HepG2 (cell line): Measurements from ENCODE around the gene JAG1. TPM values are rescaled to one million over a fixed set of nuclear protein-coding genes. Genes with fewer than 3 reads are reported as not detected.

Experiments used
- ATAC-seq: fragments of 200-7000 bp; cut with Tn5 transposase; 3 replicates; pipeline ENCODE4 v1.9.1; 2020; ENCODE audit warnings: mild to moderate bottlenecking, moderate library complexity
- BruUV-seq: library from RNA; stranded (reverse); fragments of 400-500 nt; replicated peaks from 2 replicates; lab custom pipeline; 2021; lab: Mats Ljungman, UMichigan
- CTCF ChIA-PET: fragments of 300-600 bp; formaldehyde crosslinking; extraction: SDS; loops from one replicate; lab custom pipeline; 2021; ENCODE audit warnings: low total read pairs, inconsistent platforms, low intra/inter-chr PET ratio; lab: Yijun Ruan, JAX
- POLR2A ChIA-PET: fragments of 350-600 bp; sonication (Branson Sonifier 250); formaldehyde crosslinking; loops from one replicate; lab custom pipeline; 2020; ENCODE audit warnings: antibody characterized with exemption, inconsistent platforms; lab: Yijun Ruan, JAX
- DNase-seq: peaks from one replicate; pipeline ENCODE4 v3.0.0-alpha.2; 2015; ENCODE audit warnings: low spot score
- FAIRE-seq: peaks from 3 replicates; lab custom pipeline; 2011; peaks lifted over from hg19 to GRCh38; lab: Jason Lieb, UNC
- H2AFZ ChIP-seq: one replicate; pipeline ENCODE4 v1.6.1; 2011; ENCODE audit warnings: low read length, inconsistent platforms
- H3K27ac ChIP-seq: fragments of 300-600 bp; 3 replicates; pipeline ENCODE4 v1.8.0; 2011; ENCODE audit warnings: mixed run types, mild to moderate bottlenecking, mixed read lengths, low read length, inconsistent platforms; ENCODE audit not compliant: insufficient read depth; ENCODE audit errors: extremely low read length
- H3K27me3 ChIP-seq, 2 experiments: fragments of 200-600 bp in 1 of 2; 2 replicates in 1 of 2; 3 replicates in 1 of 2; pipeline versions ENCODE4 v1.6.0 to v1.8.0; 2011; ENCODE audit warnings: low read length in 2 of 2, mild to moderate bottlenecking in 2 of 2, moderate library complexity in 2 of 2, inconsistent platforms in 1 of 2; ENCODE audit not compliant: insufficient read depth in 2 of 2, control insufficient read depth in 1 of 2
- H3K36me3 ChIP-seq, 2 experiments: fragments of 200-600 bp in 1 of 2; replicated peaks in 1 of 2; 2 replicates in 1 of 2; 3 replicates in 1 of 2; pipeline versions ENCODE4 v1.5.1 to v1.8.0; 2011; ENCODE audit warnings: low read length in 2 of 2, inconsistent platforms in 1 of 2; ENCODE audit not compliant: insufficient read depth in 2 of 2, control insufficient read depth in 1 of 2
- H3K4me1 ChIP-seq: 2 replicates; pipeline ENCODE4 v1.5.1; 2012; ENCODE audit warnings: low read length, inconsistent platforms; ENCODE audit not compliant: insufficient read depth
- H3K4me2 ChIP-seq: 2 replicates; pipeline ENCODE4 v1.6.0; 2011; ENCODE audit warnings: low read depth, low read length, inconsistent platforms
- H3K4me3 ChIP-seq, 3 experiments: fragments of 200-600 bp in 1 of 3; sonication (generic), shearing (Covaris generic) in 1 of 3; replicated peaks in 1 of 3; 2 replicates each; pipeline ENCODE4 v1.5.1; 2011 to 2016; ENCODE audit warnings: low read length in 3 of 3, inconsistent platforms in 2 of 3, low read depth in 2 of 3, mild to moderate bottlenecking in 2 of 3, control low read depth in 1 of 3, mixed read lengths in 1 of 3; ENCODE audit not compliant: insufficient read depth in 1 of 3
- H3K79me2 ChIP-seq: one replicate; pipeline ENCODE4 v1.6.1; 2011; ENCODE audit warnings: low read length, inconsistent platforms; ENCODE audit not compliant: insufficient read depth
- H3K9ac ChIP-seq: 2 replicates; pipeline ENCODE4 v1.6.0; 2011; ENCODE audit warnings: mild to moderate bottlenecking, low read depth, low read length, inconsistent platforms; ENCODE audit not compliant: insufficient read depth
- H3K9me3 ChIP-seq: 2 replicates; pipeline ENCODE4 v1.5.1; 2012; ENCODE audit warnings: mild to moderate bottlenecking, low read length
- H4K20me1 ChIP-seq: 2 replicates; pipeline ENCODE4 v1.6.0; 2011; ENCODE audit warnings: inconsistent platforms, mild to moderate bottlenecking, low read length, moderate library complexity; ENCODE audit not compliant: insufficient read depth
- AGO2 ChIP-seq: fragments of 200-400 bp; formaldehyde crosslinking; optimal IDR thresholded peaks from 2 replicates; pipeline ENCODE3; 2017; ENCODE audit warnings: mild to moderate bottlenecking, low read depth, low read length, moderate library complexity
- BCL6 ChIP-seq: IDR thresholded peaks from 2 replicates; pipeline ENCODE4 v1.6.1; 2016; ENCODE audit warnings: missing genetic modification reagents, missing compliant biosample characterization
- CEBPG ChIP-seq: IDR thresholded peaks from 2 replicates; pipeline ENCODE4 v1.6.1; 2016
- CHCHD3 ChIP-seq: sonication (generic); formaldehyde crosslinking; IDR thresholded peaks from 2 replicates; pipeline ENCODE4 v1.8.0; 2022; ENCODE audit warnings: mild to moderate bottlenecking, missing genetic modification reagents, moderate library complexity
- CREB1 ChIP-seq, 2 experiments: fragments of 450-650 bp in 1 of 2; IDR thresholded peaks; 2 replicates each; pipeline ENCODE4 v1.6.1; 2016 to 2017; ENCODE audit warnings: control low read depth in 1 of 2, mild to moderate bottlenecking in 1 of 2, missing compliant biosample characterization in 1 of 2, missing genetic modification characterization in 1 of 2
- EHMT2 ChIP-seq: fragments of 200-600 bp; sonication (generic); IDR thresholded peaks from 2 replicates; pipeline ENCODE4 v1.7.0; 2017; ENCODE audit warnings: antibody characterized with exemption, low read depth, low read length, borderline replicate concordance
- ELF3 ChIP-seq: IDR thresholded peaks from 2 replicates; pipeline ENCODE4 v1.6.1; 2016; ENCODE audit warnings: missing genetic modification reagents, missing compliant biosample characterization
- NFIC ChIP-seq: IDR thresholded peaks from 2 replicates; pipeline ENCODE4 v1.6.1; 2012; ENCODE audit warnings: mild to moderate bottlenecking, low read length, inconsistent platforms
- RXRB ChIP-seq: IDR thresholded peaks from 2 replicates; pipeline ENCODE4 v1.6.1; 2016; ENCODE audit warnings: borderline replicate concordance, missing genetic modification reagents, missing compliant biosample characterization
- SMARCC2 ChIP-seq: fragments of 450-650 bp; IDR thresholded peaks from 2 replicates; pipeline ENCODE4 v1.6.1; 2017; ENCODE audit warnings: antibody characterized with exemption, mild to moderate bottlenecking
- TGIF2 ChIP-seq: IDR thresholded peaks from 2 replicates; pipeline ENCODE4 v1.6.1; 2016; ENCODE audit warnings: control low read depth, missing compliant biosample characterization
- ZBTB21 ChIP-seq: sonication (generic); formaldehyde crosslinking; IDR thresholded peaks from 2 replicates; pipeline ENCODE4 v1.4.0; 2020; ENCODE audit warnings: missing genetic modification reagents
- ZNF644 ChIP-seq: IDR thresholded peaks from 2 replicates; pipeline ENCODE4 v1.6.1; 2016; ENCODE audit warnings: low read depth
- WGBS: methylation state at CpG from one replicate; pipeline ENCODE4 v1.1.6; 2017; ENCODE audit warnings: low lambda C conversion rate; 5-methylcytosine and 5-hydroxymethylcytosine counted together
- in situ Hi-C: cut with HindIII; loops from 2 replicates; pipeline ENCODE4 v1.10.0; 2017; ENCODE audit warnings: low pct_unique_long_range_greater_than_20kb; ENCODE audit not compliant: extremely low pct_ligation_motif_present
- intact Hi-C: fragments of 100-400 bp; cut with micrococcal nuclease; formaldehyde crosslinking; loops from one replicate; pipeline ENCODE4 v1.10.0; 2022; ENCODE audit not compliant: unreplicated experiment
- polyA plus RNA-seq, 8 experiments: library from polyadenylated mRNA; depleted of rRNA in 3 of 8; stranded (reverse) in 7 of 8; unstranded in 1 of 8; fragments of >200 nt; fragmentation: Illumina TruSeq in 4 of 8; extraction: Trizol in 4 of 8; gene quantifications; 2 replicates each; pipeline versions ENCODE4 v1.2.1 to v1.2.3, GENCODE V29; 2011 to 2016; ENCODE audit warnings: low read depth in 4 of 8, missing spikeins in 1 of 8, mixed read lengths in 1 of 8; ENCODE audit not compliant: insufficient read depth in 1 of 8
- total RNA-seq, 5 experiments: library from RNA; depleted of rRNA; stranded (reverse); fragments of >200 nt; fragmentation: Illumina TruSeq; extraction: Trizol; gene quantifications; 2 replicates each; pipeline ENCODE4 v1.2.3, GENCODE V29; 2016; ENCODE audit warnings: low read depth in 1 of 5
- TF ChIP-seq, protein P1 (sequence below): sonication (generic); formaldehyde crosslinking; IDR thresholded peaks from 2 replicates; pipeline ENCODE4 v1.4.0; 2020; ENCODE audit warnings: missing genetic modification reagents
- TF ChIP-seq, protein P2 (sequence below): IDR thresholded peaks from 2 replicates; pipeline ENCODE4 v1.4.0; 2020; ENCODE audit warnings: mild to moderate bottlenecking, missing genetic modification reagents
- TF ChIP-seq, protein P3 (sequence below): sonication (generic); formaldehyde crosslinking; IDR thresholded peaks from 2 replicates; pipeline ENCODE4 v1.4.0; 2020; ENCODE audit warnings: missing genetic modification reagents

Gene JAG1
- total and polyA plus RNA-seq, 2 of the 13 experiments (the other 11 are each of a cell fraction or from before 2014, with no cell fraction given) = 47.1 to 56.3 TPM

- WGBS = 47% methylated on average over 4 of the region's 4 CpGs
- peak; percentile 44; the same call in 1 of the 2 replicates for TF ChIP-seq TGIF2 (CRISPR knock-in tag)
- peak; percentile 93 for TF ChIP-seq CEBPG (CRISPR knock-in tag)
- no peak for TF ChIP-seq AGO2
- peak; percentile 30; the same call in 1 of the 2 replicates for TF ChIP-seq ZNF644 (CRISPR knock-in tag)
- TF ChIP-seq BCL6 = peak; percentile 41; the same call in 1 of the 2 replicates
- TF ChIP-seq CREB1 (IDR thresholded peaks at IDR 0.05) = no peak
- TF ChIP-seq CREB1 (CRISPR knock-in tag; IDR thresholded peaks at IDR 0.05) = 0 out of 2 replicates have a peak, but pooled peaks have one; percentile 21
- TF ChIP-seq, protein P1, sequence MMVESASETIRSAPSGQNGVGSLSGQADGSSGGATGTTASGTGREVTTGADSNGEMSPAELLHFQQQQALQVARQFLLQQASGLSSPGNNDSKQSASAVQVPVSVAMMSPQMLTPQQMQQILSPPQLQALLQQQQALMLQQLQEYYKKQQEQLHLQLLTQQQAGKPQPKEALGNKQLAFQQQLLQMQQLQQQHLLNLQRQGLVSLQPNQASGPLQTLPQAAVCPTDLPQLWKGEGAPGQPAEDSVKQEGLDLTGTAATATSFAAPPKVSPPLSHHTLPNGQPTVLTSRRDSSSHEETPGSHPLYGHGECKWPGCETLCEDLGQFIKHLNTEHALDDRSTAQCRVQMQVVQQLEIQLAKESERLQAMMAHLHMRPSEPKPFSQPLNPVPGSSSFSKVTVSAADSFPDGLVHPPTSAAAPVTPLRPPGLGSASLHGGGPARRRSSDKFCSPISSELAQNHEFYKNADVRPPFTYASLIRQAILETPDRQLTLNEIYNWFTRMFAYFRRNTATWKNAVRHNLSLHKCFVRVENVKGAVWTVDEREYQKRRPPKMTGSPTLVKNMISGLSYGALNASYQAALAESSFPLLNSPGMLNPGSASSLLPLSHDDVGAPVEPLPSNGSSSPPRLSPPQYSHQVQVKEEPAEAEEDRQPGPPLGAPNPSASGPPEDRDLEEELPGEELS (CRISPR knock-in tag) = 0 out of 2 replicates have a peak, but pooled peaks have one; percentile 27
- TF ChIP-seq, protein P2, sequence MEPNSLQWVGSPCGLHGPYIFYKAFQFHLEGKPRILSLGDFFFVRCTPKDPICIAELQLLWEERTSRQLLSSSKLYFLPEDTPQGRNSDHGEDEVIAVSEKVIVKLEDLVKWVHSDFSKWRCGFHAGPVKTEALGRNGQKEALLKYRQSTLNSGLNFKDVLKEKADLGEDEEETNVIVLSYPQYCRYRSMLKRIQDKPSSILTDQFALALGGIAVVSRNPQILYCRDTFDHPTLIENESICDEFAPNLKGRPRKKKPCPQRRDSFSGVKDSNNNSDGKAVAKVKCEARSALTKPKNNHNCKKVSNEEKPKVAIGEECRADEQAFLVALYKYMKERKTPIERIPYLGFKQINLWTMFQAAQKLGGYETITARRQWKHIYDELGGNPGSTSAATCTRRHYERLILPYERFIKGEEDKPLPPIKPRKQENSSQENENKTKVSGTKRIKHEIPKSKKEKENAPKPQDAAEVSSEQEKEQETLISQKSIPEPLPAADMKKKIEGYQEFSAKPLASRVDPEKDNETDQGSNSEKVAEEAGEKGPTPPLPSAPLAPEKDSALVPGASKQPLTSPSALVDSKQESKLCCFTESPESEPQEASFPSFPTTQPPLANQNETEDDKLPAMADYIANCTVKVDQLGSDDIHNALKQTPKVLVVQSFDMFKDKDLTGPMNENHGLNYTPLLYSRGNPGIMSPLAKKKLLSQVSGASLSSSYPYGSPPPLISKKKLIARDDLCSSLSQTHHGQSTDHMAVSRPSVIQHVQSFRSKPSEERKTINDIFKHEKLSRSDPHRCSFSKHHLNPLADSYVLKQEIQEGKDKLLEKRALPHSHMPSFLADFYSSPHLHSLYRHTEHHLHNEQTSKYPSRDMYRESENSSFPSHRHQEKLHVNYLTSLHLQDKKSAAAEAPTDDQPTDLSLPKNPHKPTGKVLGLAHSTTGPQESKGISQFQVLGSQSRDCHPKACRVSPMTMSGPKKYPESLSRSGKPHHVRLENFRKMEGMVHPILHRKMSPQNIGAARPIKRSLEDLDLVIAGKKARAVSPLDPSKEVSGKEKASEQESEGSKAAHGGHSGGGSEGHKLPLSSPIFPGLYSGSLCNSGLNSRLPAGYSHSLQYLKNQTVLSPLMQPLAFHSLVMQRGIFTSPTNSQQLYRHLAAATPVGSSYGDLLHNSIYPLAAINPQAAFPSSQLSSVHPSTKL = peak; percentile 78
- 0 out of 2 replicates have a peak, but pooled peaks have one; percentile 39 for TF ChIP-seq SMARCC2
- peak; percentile 34; the same call in 1 of the 2 replicates for TF ChIP-seq NFIC
- TF ChIP-seq, protein P3, sequence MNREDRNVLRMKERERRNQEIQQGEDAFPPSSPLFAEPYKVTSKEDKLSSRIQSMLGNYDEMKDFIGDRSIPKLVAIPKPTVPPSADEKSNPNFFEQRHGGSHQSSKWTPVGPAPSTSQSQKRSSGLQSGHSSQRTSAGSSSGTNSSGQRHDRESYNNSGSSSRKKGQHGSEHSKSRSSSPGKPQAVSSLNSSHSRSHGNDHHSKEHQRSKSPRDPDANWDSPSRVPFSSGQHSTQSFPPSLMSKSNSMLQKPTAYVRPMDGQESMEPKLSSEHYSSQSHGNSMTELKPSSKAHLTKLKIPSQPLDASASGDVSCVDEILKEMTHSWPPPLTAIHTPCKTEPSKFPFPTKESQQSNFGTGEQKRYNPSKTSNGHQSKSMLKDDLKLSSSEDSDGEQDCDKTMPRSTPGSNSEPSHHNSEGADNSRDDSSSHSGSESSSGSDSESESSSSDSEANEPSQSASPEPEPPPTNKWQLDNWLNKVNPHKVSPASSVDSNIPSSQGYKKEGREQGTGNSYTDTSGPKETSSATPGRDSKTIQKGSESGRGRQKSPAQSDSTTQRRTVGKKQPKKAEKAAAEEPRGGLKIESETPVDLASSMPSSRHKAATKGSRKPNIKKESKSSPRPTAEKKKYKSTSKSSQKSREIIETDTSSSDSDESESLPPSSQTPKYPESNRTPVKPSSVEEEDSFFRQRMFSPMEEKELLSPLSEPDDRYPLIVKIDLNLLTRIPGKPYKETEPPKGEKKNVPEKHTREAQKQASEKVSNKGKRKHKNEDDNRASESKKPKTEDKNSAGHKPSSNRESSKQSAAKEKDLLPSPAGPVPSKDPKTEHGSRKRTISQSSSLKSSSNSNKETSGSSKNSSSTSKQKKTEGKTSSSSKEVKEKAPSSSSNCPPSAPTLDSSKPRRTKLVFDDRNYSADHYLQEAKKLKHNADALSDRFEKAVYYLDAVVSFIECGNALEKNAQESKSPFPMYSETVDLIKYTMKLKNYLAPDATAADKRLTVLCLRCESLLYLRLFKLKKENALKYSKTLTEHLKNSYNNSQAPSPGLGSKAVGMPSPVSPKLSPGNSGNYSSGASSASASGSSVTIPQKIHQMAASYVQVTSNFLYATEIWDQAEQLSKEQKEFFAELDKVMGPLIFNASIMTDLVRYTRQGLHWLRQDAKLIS (CRISPR knock-in tag) = peak; percentile 32; the same call in 1 of the 2 replicates
- TF ChIP-seq EHMT2 = peak; percentile 62; the same call in 1 of the 2 replicates
- TF ChIP-seq RXRB (CRISPR knock-in tag) = 0 out of 2 replicates have a peak, but pooled peaks have one; percentile 28
- TF ChIP-seq ELF3 (CRISPR knock-in tag) = 0 out of 2 replicates have a peak, but pooled peaks have one; percentile 29
- TF ChIP-seq ZBTB21 = peak; percentile 77
- no peak for TF ChIP-seq CHCHD3 (CRISPR knock-in tag)
Measured at GRCh38 chr20:10596710-10597121, 77.1 kb downstream of the JAG1 start.

More at GRCh38 chr20:10596710-10597121, 77.1 kb downstream of the JAG1 start:
- ChIA-PET POLR2A (interaction anchor here (0.9 to 3.0 kb wide), 3 partner anchors 31 to 78 kb away, joined by 3 to 15 read pairs (median 3); no protein-coding TSS in a partner anchor), CTCF (no interaction called here)
- Histone ChIP-seq H3K9ac (0 out of 2 replicates have a peak overlapping the region, but pooled peaks have one; percentile 16), H3K27me3 (no peaks in the 10 kb centered on the region), H3K9me3 (no peaks in the 10 kb centered on the region), H2AFZ (no peak overlapping the region), H3K27ac (peak overlapping the region; percentile 30), H3K36me3 (peaks cover 0 to 4% of the 10 kb centered on the region in 2 experiments; a peak in 4 of 5 replicates), H3K4me1 (peaks cover 53% of the 10 kb centered on the region), H3K79me2 (no peaks in the 10 kb centered on the region), H3K4me3 (no peak overlapping the region), H4K20me1 (no peaks in the 10 kb centered on the region), H3K4me2 (no peak overlapping the region)
- FAIRE-seq (no peak), DNase-seq (peak; percentile 91), ATAC-seq (peak; percentile 65)
- BruUV-seq = no TSS peak
- intact Hi-C loops (no loop called here), in situ Hi-C loops (no loop called here)
